GM23338 (cell line): ENCODE measurements around the gene SLC6A3. TPM values are rescaled to one million over a fixed set of nuclear protein-coding genes. Genes with fewer than 3 reads are reported as not detected.
A peak's percentile ranks its signal among the peaks of the same experiment; 100 is the strongest.

Experiments
- ATAC-seq: fragments of 200-7000 bp; cut with Tn5 transposase; 3 replicates; pipeline ENCODE4 v1.9.1; 2020
- DNase-seq: peaks from one replicate; pipeline ENCODE4 v3.0.0-alpha.2; 2015; ENCODE audit warnings: low spot score
- H2AFZ ChIP-seq: fragments of 200-600 bp; sonication (generic); 2 replicates; pipeline ENCODE4 v1.8.0; 2016; ENCODE audit warnings: antibody characterized with exemption, mild to moderate bottlenecking, moderate library complexity
- H3F3A ChIP-seq: fragments of 200-600 bp; sonication (generic); replicated peaks from 2 replicates; pipeline ENCODE4 v1.8.0; 2017; ENCODE audit warnings: antibody characterized with exemption, mixed run types, low read depth
- H3K27ac ChIP-seq: fragments of 200-600 bp; sonication (generic); 2 replicates; pipeline ENCODE4 v1.6.1; 2016; ENCODE audit warnings: low read depth
- H3K27me3 ChIP-seq: fragments of 200-600 bp; sonication (generic); 2 replicates; pipeline ENCODE4 v1.8.0; 2016; ENCODE audit warnings: mild to moderate bottlenecking, mixed run types, moderate library complexity; ENCODE audit not compliant: insufficient read depth
- H3K36me3 ChIP-seq: fragments of 200-600 bp; sonication (generic); 2 replicates; pipeline ENCODE4 v1.8.0; 2016; ENCODE audit warnings: mild to moderate bottlenecking; ENCODE audit not compliant: insufficient read depth
- H3K4me1 ChIP-seq: fragments of 200-600 bp; sonication (generic); 2 replicates; pipeline ENCODE4 v1.8.0; 2016; ENCODE audit warnings: mild to moderate bottlenecking, moderate library complexity; ENCODE audit not compliant: insufficient read depth
- H3K4me2 ChIP-seq: fragments of 200-600 bp; sonication (generic); 2 replicates; pipeline ENCODE4 v1.7.1; 2017; ENCODE audit warnings: mixed run types
- H3K4me3 ChIP-seq: fragments of 200-600 bp; sonication (generic); 2 replicates; pipeline ENCODE4 v1.6.1; 2016; ENCODE audit warnings: mixed run types
- H3K79me2 ChIP-seq: fragments of 200-600 bp; sonication (generic); replicated peaks from 2 replicates; pipeline ENCODE4 v1.8.0; 2017; ENCODE audit warnings: mild to moderate bottlenecking; ENCODE audit not compliant: insufficient read depth
- H3K9me2 ChIP-seq: fragments of 200-600 bp; sonication (generic); 2 replicates; pipeline ENCODE4 v1.8.0; 2017; ENCODE audit not compliant: insufficient read depth
- H4K20me1 ChIP-seq: fragments of 200-600 bp; sonication (generic); replicated peaks from 2 replicates; pipeline ENCODE4 v1.8.0; 2017; ENCODE audit warnings: mild to moderate bottlenecking; ENCODE audit not compliant: insufficient read depth
- H3K27ac Mint-ChIP-seq: 2 replicates; pipeline ENCODE4 v1.8.0; 2020; ENCODE audit warnings: inconsistent platforms, mild to moderate bottlenecking, moderate library complexity, mixed read lengths
- H3K27me3 Mint-ChIP-seq: 3 replicates; pipeline ENCODE4 v1.8.0; 2022; ENCODE audit warnings: low read depth, mild to moderate bottlenecking, moderate library complexity, mixed read lengths, inconsistent platforms; ENCODE audit not compliant: insufficient read depth, poor library complexity
- H3K36me3 Mint-ChIP-seq: 3 replicates; pipeline ENCODE4 v1.8.0; 2021; ENCODE audit warnings: low read depth, mild to moderate bottlenecking, inconsistent platforms, moderate library complexity, mixed read lengths
- H3K4me1 Mint-ChIP-seq: 3 replicates; pipeline ENCODE4 v1.8.0; 2020; ENCODE audit warnings: mild to moderate bottlenecking, inconsistent platforms, mixed read lengths
- H3K4me3 Mint-ChIP-seq: 3 replicates; pipeline ENCODE4 v1.8.0; 2021; ENCODE audit warnings: moderate library complexity, mild to moderate bottlenecking, inconsistent platforms, mixed read lengths
- H3K9me3 Mint-ChIP-seq: 3 replicates; pipeline ENCODE4 v1.8.0; 2020; ENCODE audit warnings: moderate library complexity, mild to moderate bottlenecking, inconsistent platforms, mixed read lengths
- CREB1 ChIP-seq: fragments of 250-450 bp; sonication (Bioruptor Pico); IDR thresholded peaks from 2 replicates; pipeline ENCODE4 v1.5.0; 2020; ENCODE audit warnings: low read depth, mild to moderate bottlenecking, moderate library complexity
- EZH2 ChIP-seq: fragments of 200-600 bp; sonication (generic); IDR thresholded peaks from one replicate; pipeline ENCODE4 v1.8.0; 2017; ENCODE audit warnings: antibody characterized with exemption, mild to moderate bottlenecking, low read depth; ENCODE audit not compliant: unreplicated experiment
- JUNB ChIP-seq: IDR thresholded peaks from one replicate; pipeline ENCODE4 v1.6.1; 2016; ENCODE audit warnings: antibody characterized with exemption; ENCODE audit not compliant: unreplicated experiment
- NANOG ChIP-seq: IDR thresholded peaks from 2 replicates; pipeline ENCODE4 v1.6.1; 2016; ENCODE audit warnings: antibody characterized with exemption, borderline replicate concordance
- STAT1 ChIP-seq: IDR thresholded peaks from one replicate; pipeline ENCODE4 v1.6.1; 2016; ENCODE audit warnings: antibody characterized with exemption; ENCODE audit not compliant: unreplicated experiment
- ZNF462 ChIP-seq: fragments of 250-450 bp; sonication (Bioruptor Pico); IDR thresholded peaks from 2 replicates; pipeline ENCODE4 v1.5.0; 2020; ENCODE audit warnings: mild to moderate bottlenecking, moderate library complexity
- polyA plus RNA-seq: library from polyadenylated mRNA; unstranded; fragments of >200 nt; fragmentation: Nextera tagmentation; extraction: Ambion mirVana; gene quantifications from 2 replicates; pipeline ENCODE4 v1.2.1, GENCODE V29; 2016
- total RNA-seq: library from RNA; depleted of rRNA; stranded (reverse); fragments of >200 nt; shearing (Covaris generic); gene quantifications from 2 replicates; pipeline ENCODE4 v1.2.3, GENCODE V29; 2014

Gene SLC6A3
- total and polyA plus RNA-seq, 2 experiments from 2014 or later = 0.76 to 1.0 TPM

DNA sequence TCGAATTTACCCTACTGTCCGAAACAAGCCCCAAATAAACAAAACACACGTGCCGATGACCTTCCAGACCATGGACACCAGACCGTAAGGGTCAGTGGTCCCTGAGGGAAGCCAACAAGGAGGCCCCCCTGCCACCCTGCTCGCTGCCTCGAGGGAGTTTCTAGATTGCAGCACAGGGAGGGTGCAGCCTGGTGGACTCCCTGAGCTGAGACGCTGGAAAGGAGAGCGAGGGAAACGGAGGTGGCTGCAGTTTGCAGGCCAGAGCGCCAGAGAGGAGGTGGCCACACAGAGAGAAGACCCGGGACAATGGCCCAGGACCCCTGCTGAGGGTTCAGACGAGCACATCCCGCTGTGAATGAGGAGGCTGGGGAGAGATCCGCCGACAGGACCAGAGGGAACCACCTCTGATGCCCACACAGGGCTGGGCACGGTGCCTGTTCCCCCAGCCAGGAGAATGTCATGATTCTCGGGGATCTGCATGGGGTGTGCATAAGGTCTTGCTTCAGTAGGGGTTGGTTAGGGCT, 48.9 kb downstream of the SLC6A3 start:
- TF ChIP-seq CREB1 (CRISPR knock-in tag) (no peak), STAT1 (no peak), EZH2 (no peak), JUNB (no peak), NANOG (no peak), ZNF462 (no peak)
- H3K4me1 ChIP-seq = no peaks in the 10 kb centered on the region
- DNase-seq (no peak), ATAC-seq (peak; percentile 20; the same call in 2 of the 3 replicates)
- H3K9me2 ChIP-seq = no peaks in the 10 kb centered on the region
- Mint-ChIP-seq H3K27ac (no peak overlapping the region), H3K9me3 (no peaks in the 10 kb centered on the region; the same call in 2 of the 3 replicates), H3K27me3 (peaks cover 11% of the 10 kb centered on the region), H3K36me3 (no peaks in the 10 kb centered on the region; the same call in 2 of the 3 replicates), H3K4me1 (peaks cover 6% of the 10 kb centered on the region), H3K4me3 (no peak overlapping the region)
- H3K27me3 ChIP-seq = no peaks in the 10 kb centered on the region
- no peak overlapping the region for H3K4me2 ChIP-seq
- H4K20me1 ChIP-seq = no peaks in the 10 kb centered on the region
- H2AFZ ChIP-seq = no peak overlapping the region
- H3K4me3 ChIP-seq = no peak overlapping the region
- H3K79me2 ChIP-seq = no peaks in the 10 kb centered on the region
- H3F3A ChIP-seq = no peaks in the 10 kb centered on the region
- H3K27ac ChIP-seq = no peak overlapping the region
- H3K36me3 ChIP-seq = no peaks in the 10 kb centered on the region
